WTC11 (cell line): ENCODE measurements around the gene UPF3A. TPM values are rescaled to one million over a fixed set of nuclear protein-coding genes. Genes with fewer than 3 reads are reported as not detected.

Source experiments
- ATAC-seq: fragments of 200-7000 bp; cut with Tn5 transposase; 2 replicates; pipeline ENCODE4 v1.10.0; 2021; ENCODE audit warnings: mild to moderate bottlenecking, moderate library complexity
- CTCF ChIA-PET: fragments of 300-600 bp; sonication (Branson Sonifier 250); formaldehyde crosslinking; loops from one replicate; lab custom pipeline; 2021; ENCODE audit warnings: antibody characterized with exemption; lab: Charles Lee
- POLR2A ChIA-PET: fragments of 350-600 bp; sonication (Branson Sonifier 250); formaldehyde crosslinking; loops from one replicate; lab custom pipeline; 2021; ENCODE audit warnings: antibody characterized with exemption; lab: Charles Lee
- DNase-seq: peaks from one replicate; pipeline ENCODE4 v3.0.0; 2021; ENCODE audit warnings: low spot score
- H3K27ac Mint-ChIP-seq: 2 replicates; pipeline ENCODE4 v1.8.0; 2021; ENCODE audit warnings: mixed read lengths
- H3K27me3 Mint-ChIP-seq: 2 replicates; pipeline ENCODE4 v1.8.0; 2021; ENCODE audit warnings: low read depth, mild to moderate bottlenecking, moderate library complexity, mixed read lengths
- H3K36me3 Mint-ChIP-seq: 2 replicates; pipeline ENCODE4 v1.8.0; 2021; ENCODE audit warnings: mixed read lengths
- H3K4me1 Mint-ChIP-seq: 2 replicates; pipeline ENCODE4 v1.8.0; 2022; ENCODE audit warnings: mixed read lengths
- H3K4me3 Mint-ChIP-seq: 2 replicates; pipeline ENCODE4 v1.8.0; 2021; ENCODE audit warnings: mild to moderate bottlenecking, moderate library complexity, mixed read lengths
- H3K9me3 Mint-ChIP-seq: 2 replicates; pipeline ENCODE4 v1.8.0; 2021; ENCODE audit warnings: mixed read lengths
- NFYB ChIP-seq: sonication (generic); formaldehyde crosslinking; conservative IDR thresholded peaks from 2 replicates; pipeline ENCODE4 v1.8.0; 2022; ENCODE audit warnings: low read depth, missing genetic modification reagents
- NR3C1 ChIP-seq: sonication (generic); formaldehyde crosslinking; conservative IDR thresholded peaks from 2 replicates; pipeline ENCODE4 v1.8.1; 2023; ENCODE audit warnings: low read depth, mild to moderate bottlenecking, missing genetic modification reagents
- RELA ChIP-seq: sonication (generic); formaldehyde crosslinking; IDR thresholded peaks from 2 replicates; pipeline ENCODE4 v1.8.1; 2022; ENCODE audit warnings: missing genetic modification reagents, mild to moderate bottlenecking, borderline replicate concordance
- SMAD4 ChIP-seq: sonication (generic); formaldehyde crosslinking; IDR thresholded peaks from 2 replicates; pipeline ENCODE4 v1.8.0; 2022; ENCODE audit warnings: mild to moderate bottlenecking, missing genetic modification reagents
- SOX15 ChIP-seq: fragments of 250-450 bp; sonication (Bioruptor Pico); IDR thresholded peaks from 2 replicates; pipeline ENCODE4 v1.9.0; 2021; ENCODE audit warnings: mild to moderate bottlenecking
- ZNF138 ChIP-seq: sonication (generic); formaldehyde crosslinking; conservative IDR thresholded peaks from 2 replicates; pipeline ENCODE4 v1.8.1; 2022; ENCODE audit warnings: mild to moderate bottlenecking, moderate library complexity, missing genetic modification reagents
- ZNF317 ChIP-seq: sonication (generic); formaldehyde crosslinking; IDR thresholded peaks from 2 replicates; pipeline ENCODE4 v1.8.1; 2023; ENCODE audit warnings: low read depth, mild to moderate bottlenecking, moderate library complexity, missing genetic modification reagents, borderline replicate concordance
- ZNF416 ChIP-seq: fragments of 250-450 bp; sonication (Bioruptor Pico); IDR thresholded peaks from 2 replicates; pipeline ENCODE4 v1.9.0; 2021; ENCODE audit warnings: mild to moderate bottlenecking, inconsistent platforms
- total RNA-seq: library from RNA; stranded (reverse); gene quantifications from 3 replicates; pipeline ENCODE4 v1.2.3, GENCODE V29; 2021
- TF ChIP-seq, protein P1 (sequence below): sonication (generic); formaldehyde crosslinking; IDR thresholded peaks from 2 replicates; pipeline ENCODE4 v1.8.0; 2023; ENCODE audit warnings: mild to moderate bottlenecking, missing genetic modification reagents
- TF ChIP-seq, protein P2 (sequence below): sonication (generic); formaldehyde crosslinking; IDR thresholded peaks from 2 replicates; pipeline ENCODE4 v1.8.1; 2023; ENCODE audit warnings: mild to moderate bottlenecking, missing genetic modification reagents, moderate library complexity
- TF ChIP-seq, protein P3 (sequence below): sonication (generic); formaldehyde crosslinking; IDR thresholded peaks from 2 replicates; pipeline ENCODE4 v1.8.0; 2022; ENCODE audit warnings: missing genetic modification reagents
- TF ChIP-seq, protein P4 (sequence below): sonication (generic); formaldehyde crosslinking; IDR thresholded peaks from 2 replicates; pipeline ENCODE4 v1.8.0; 2023; ENCODE audit warnings: missing genetic modification reagents
- TF ChIP-seq, protein P5 (sequence below): sonication (generic); formaldehyde crosslinking; IDR thresholded peaks from 2 replicates; pipeline ENCODE4 v1.8.0; 2022; ENCODE audit warnings: mild to moderate bottlenecking, missing genetic modification reagents
- TF ChIP-seq, protein P6 (sequence below): fragments of 250-450 bp; sonication (Bioruptor Pico); IDR thresholded peaks from 2 replicates; pipeline ENCODE4 v1.9.0; 2021; ENCODE audit warnings: moderate library complexity, mild to moderate bottlenecking, inconsistent platforms, borderline replicate concordance
- TF ChIP-seq, protein P7 (sequence below): sonication (generic); formaldehyde crosslinking; IDR thresholded peaks from 2 replicates; pipeline ENCODE4 v1.8.0; 2022; ENCODE audit warnings: mild to moderate bottlenecking, missing genetic modification reagents
- TF ChIP-seq, protein P8 (sequence below): fragments of 250-450 bp; sonication (Bioruptor Pico); conservative IDR thresholded peaks from 2 replicates; pipeline ENCODE4 v1.9.0; 2021; ENCODE audit warnings: mild to moderate bottlenecking

Gene UPF3A
- total RNA-seq, 1 experiment from 2014 or later: 71.9 TPM

DNA sequence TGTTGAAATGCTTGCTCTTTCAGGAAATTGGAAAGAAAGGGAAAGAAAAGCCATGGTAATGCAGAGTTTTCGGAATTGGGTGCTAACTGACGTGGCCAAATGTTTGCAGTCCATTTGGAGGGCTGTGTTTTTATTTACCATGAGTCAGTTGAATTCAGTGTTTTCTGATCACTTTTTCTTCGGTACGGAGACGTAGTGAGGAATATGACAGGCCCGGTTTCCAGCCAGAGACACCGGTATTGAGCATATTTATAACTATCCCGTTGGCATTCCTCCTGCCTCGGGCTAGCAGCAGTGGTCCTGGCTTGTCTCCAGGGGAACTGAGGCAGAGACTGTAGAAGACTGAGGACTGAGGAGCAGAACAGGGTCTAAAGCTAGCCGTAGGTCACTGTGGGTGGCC lies 45.7 kb upstream of the UPF3A start:
- ATAC-seq: no peak
- TF ChIP-seq RELA (CRISPR knock-in tag) (no peak), NFYB (CRISPR knock-in tag) (no peak), ZNF317 (CRISPR knock-in tag) (no peak), SMAD4 (CRISPR knock-in tag) (no peak)
- TF ChIP-seq, protein P1, sequence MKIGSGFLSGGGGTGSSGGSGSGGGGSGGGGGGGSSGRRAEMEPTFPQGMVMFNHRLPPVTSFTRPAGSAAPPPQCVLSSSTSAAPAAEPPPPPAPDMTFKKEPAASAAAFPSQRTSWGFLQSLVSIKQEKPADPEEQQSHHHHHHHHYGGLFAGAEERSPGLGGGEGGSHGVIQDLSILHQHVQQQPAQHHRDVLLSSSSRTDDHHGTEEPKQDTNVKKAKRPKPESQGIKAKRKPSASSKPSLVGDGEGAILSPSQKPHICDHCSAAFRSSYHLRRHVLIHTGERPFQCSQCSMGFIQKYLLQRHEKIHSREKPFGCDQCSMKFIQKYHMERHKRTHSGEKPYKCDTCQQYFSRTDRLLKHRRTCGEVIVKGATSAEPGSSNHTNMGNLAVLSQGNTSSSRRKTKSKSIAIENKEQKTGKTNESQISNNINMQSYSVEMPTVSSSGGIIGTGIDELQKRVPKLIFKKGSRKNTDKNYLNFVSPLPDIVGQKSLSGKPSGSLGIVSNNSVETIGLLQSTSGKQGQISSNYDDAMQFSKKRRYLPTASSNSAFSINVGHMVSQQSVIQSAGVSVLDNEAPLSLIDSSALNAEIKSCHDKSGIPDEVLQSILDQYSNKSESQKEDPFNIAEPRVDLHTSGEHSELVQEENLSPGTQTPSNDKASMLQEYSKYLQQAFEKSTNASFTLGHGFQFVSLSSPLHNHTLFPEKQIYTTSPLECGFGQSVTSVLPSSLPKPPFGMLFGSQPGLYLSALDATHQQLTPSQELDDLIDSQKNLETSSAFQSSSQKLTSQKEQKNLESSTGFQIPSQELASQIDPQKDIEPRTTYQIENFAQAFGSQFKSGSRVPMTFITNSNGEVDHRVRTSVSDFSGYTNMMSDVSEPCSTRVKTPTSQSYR: no peak
- TF ChIP-seq, protein P2, sequence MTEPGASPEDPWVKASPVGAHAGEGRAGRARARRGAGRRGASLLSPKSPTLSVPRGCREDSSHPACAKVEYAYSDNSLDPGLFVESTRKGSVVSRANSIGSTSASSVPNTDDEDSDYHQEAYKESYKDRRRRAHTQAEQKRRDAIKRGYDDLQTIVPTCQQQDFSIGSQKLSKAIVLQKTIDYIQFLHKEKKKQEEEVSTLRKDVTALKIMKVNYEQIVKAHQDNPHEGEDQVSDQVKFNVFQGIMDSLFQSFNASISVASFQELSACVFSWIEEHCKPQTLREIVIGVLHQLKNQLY (CRISPR knock-in tag): no peak
- TF ChIP-seq, all 79 proteins: peak for 0
- ChIA-PET POLR2A (no interaction called here), CTCF (interaction anchor here (1.1 kb wide), 1 partner anchor 17 kb away, joined by 4 read pairs; no protein-coding TSS in a partner anchor)
- H3K9me3 Mint-ChIP-seq: peaks cover 8% of the 10 kb centered on the region
- H3K36me3 Mint-ChIP-seq: peaks cover 31% of the 10 kb centered on the region
- peaks cover 21% of the 10 kb centered on the region for H3K4me1 Mint-ChIP-seq
- DNase-seq: no peak
- H3K4me3 Mint-ChIP-seq: peak overlapping the region; percentile 78
- peaks cover 19% of the 10 kb centered on the region for H3K27me3 Mint-ChIP-seq
- H3K27ac Mint-ChIP-seq: no peak overlapping the region

DNA sequence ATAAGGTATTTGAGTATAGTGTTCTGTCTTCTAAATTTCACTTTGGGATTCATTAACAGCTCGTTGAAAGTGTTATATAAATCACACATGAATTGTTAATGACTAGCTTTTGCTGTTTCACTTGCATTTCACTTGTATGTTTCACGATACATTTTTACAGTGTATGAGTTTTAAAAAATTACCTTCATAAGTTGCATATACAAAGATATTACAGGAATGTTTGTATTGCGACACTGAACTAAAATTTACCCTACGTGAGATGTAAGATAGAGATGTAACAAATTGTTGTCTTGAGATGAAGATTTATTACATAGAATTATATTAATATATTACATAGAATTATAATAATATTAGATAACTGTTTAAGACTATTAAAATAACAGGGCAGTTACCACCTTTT lies 45.2 kb upstream of the UPF3A start:
- ATAC-seq (no peak), DNase-seq (no peak)
- Mint-ChIP-seq H3K27ac (no peak overlapping the region), H3K27me3 (peaks cover 19% of the 10 kb centered on the region), H3K4me3 (peak overlapping the region; percentile 78), H3K9me3 (peaks cover 8% of the 10 kb centered on the region), H3K4me1 (peaks cover 19% of the 10 kb centered on the region), H3K36me3 (peaks cover 36% of the 10 kb centered on the region)
- TF ChIP-seq NR3C1 (CRISPR knock-in tag) (no peak), ZNF138 (CRISPR knock-in tag) (no peak)
- CTCF ChIA-PET: interaction anchor here (1.1 kb wide), 1 partner anchor 16 kb away, joined by 4 read pairs; no protein-coding TSS in a partner anchor
- POLR2A ChIA-PET: interaction anchor here (0.7 to 0.8 kb wide), 2 partner anchors 20 to 188 kb away, joined by 3 to 5 read pairs; no protein-coding TSS in a partner anchor

DNA sequence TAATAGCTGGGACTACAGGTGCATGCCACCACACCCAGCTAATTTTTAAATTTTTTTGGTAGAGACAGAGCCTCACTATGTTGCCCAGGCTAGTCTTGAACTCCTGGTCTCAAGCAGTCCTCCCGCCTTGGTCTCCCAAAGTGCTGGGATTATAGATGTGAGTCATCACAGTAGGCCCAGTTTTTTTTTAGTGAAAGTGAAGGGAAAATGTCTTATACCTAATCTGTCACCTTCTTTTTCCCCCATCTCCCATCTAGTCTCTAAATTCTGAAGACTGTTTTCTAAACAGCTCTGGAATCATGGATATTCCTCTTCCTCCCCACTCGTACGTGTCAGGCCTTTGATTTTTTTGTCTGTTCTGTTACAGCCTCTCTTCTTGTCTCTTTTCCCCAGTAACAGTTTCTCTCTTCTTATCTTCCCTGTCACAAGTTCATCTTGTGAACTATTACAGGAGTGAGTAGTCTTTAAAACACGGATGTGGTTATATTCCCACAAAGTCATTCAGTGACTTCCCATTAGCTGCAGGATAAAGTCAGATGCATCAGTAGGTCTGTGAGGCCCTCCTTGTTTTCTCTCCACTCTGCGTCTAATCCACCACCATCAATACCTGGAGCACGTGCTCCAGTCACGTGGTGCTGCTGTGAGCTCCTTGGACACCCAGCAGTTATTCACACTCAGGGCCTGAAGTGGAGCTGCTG lies 43.8 kb upstream of the UPF3A start:
- ChIA-PET CTCF (interaction anchor here (0.6 kb wide), 1 partner anchor 675 kb away, joined by 3 read pairs; no protein-coding TSS in a partner anchor), POLR2A (no interaction called here)
- H3K4me1 Mint-ChIP-seq: peaks cover 20% of the 10 kb centered on the region
- H3K9me3 Mint-ChIP-seq: peaks cover 8% of the 10 kb centered on the region
- peaks cover 50% of the 10 kb centered on the region for H3K36me3 Mint-ChIP-seq
- H3K4me3 Mint-ChIP-seq: no peak overlapping the region
- peaks cover 15% of the 10 kb centered on the region for H3K27me3 Mint-ChIP-seq
- no peak overlapping the region; the same call in 1 of the 2 replicates for H3K27ac Mint-ChIP-seq
- ATAC-seq: no peak
- no peak for DNase-seq
- TF ChIP-seq, protein P3, sequence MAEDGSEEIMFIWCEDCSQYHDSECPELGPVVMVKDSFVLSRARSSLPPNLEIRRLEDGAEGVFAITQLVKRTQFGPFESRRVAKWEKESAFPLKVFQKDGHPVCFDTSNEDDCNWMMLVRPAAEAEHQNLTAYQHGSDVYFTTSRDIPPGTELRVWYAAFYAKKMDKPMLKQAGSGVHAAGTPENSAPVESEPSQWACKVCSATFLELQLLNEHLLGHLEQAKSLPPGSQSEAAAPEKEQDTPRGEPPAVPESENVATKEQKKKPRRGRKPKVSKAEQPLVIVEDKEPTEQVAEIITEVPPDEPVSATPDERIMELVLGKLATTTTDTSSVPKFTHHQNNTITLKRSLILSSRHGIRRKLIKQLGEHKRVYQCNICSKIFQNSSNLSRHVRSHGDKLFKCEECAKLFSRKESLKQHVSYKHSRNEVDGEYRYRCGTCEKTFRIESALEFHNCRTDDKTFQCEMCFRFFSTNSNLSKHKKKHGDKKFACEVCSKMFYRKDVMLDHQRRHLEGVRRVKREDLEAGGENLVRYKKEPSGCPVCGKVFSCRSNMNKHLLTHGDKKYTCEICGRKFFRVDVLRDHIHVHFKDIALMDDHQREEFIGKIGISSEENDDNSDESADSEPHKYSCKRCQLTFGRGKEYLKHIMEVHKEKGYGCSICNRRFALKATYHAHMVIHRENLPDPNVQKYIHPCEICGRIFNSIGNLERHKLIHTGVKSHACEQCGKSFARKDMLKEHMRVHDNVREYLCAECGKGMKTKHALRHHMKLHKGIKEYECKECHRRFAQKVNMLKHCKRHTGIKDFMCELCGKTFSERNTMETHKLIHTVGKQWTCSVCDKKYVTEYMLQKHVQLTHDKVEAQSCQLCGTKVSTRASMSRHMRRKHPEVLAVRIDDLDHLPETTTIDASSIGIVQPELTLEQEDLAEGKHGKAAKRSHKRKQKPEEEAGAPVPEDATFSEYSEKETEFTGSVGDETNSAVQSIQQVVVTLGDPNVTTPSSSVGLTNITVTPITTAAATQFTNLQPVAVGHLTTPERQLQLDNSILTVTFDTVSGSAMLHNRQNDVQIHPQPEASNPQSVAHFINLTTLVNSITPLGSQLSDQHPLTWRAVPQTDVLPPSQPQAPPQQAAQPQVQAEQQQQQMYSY (CRISPR knock-in tag): no peak
- TF ChIP-seq RELA (CRISPR knock-in tag): no peak
- TF ChIP-seq SOX15: no peak
- TF ChIP-seq, protein P4, sequence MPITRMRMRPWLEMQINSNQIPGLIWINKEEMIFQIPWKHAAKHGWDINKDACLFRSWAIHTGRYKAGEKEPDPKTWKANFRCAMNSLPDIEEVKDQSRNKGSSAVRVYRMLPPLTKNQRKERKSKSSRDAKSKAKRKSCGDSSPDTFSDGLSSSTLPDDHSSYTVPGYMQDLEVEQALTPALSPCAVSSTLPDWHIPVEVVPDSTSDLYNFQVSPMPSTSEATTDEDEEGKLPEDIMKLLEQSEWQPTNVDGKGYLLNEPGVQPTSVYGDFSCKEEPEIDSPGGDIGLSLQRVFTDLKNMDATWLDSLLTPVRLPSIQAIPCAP: no peak
- TF ChIP-seq, protein P5, sequence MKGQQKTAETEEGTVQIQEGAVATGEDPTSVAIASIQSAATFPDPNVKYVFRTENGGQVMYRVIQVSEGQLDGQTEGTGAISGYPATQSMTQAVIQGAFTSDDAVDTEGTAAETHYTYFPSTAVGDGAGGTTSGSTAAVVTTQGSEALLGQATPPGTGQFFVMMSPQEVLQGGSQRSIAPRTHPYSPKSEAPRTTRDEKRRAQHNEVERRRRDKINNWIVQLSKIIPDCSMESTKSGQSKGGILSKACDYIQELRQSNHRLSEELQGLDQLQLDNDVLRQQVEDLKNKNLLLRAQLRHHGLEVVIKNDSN (CRISPR knock-in tag): no peak
- TF ChIP-seq, protein P6, sequence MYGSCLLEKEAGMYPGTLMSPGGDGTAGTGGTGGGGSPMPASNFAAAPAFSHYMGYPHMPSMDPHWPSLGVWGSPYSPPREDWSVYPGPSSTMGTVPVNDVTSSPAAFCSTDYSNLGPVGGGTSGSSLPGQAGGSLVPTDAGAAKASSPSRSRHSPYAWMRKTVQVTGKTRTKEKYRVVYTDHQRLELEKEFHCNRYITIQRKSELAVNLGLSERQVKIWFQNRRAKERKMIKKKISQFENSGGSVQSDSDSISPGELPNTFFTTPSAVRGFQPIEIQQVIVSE: no peak
- TF ChIP-seq ZNF416 (CRISPR knock-in tag): no peak
- TF ChIP-seq, protein P7, sequence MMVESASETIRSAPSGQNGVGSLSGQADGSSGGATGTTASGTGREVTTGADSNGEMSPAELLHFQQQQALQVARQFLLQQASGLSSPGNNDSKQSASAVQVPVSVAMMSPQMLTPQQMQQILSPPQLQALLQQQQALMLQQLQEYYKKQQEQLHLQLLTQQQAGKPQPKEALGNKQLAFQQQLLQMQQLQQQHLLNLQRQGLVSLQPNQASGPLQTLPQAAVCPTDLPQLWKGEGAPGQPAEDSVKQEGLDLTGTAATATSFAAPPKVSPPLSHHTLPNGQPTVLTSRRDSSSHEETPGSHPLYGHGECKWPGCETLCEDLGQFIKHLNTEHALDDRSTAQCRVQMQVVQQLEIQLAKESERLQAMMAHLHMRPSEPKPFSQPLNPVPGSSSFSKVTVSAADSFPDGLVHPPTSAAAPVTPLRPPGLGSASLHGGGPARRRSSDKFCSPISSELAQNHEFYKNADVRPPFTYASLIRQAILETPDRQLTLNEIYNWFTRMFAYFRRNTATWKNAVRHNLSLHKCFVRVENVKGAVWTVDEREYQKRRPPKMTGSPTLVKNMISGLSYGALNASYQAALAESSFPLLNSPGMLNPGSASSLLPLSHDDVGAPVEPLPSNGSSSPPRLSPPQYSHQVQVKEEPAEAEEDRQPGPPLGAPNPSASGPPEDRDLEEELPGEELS (CRISPR knock-in tag): no peak
- TF ChIP-seq, protein P8, sequence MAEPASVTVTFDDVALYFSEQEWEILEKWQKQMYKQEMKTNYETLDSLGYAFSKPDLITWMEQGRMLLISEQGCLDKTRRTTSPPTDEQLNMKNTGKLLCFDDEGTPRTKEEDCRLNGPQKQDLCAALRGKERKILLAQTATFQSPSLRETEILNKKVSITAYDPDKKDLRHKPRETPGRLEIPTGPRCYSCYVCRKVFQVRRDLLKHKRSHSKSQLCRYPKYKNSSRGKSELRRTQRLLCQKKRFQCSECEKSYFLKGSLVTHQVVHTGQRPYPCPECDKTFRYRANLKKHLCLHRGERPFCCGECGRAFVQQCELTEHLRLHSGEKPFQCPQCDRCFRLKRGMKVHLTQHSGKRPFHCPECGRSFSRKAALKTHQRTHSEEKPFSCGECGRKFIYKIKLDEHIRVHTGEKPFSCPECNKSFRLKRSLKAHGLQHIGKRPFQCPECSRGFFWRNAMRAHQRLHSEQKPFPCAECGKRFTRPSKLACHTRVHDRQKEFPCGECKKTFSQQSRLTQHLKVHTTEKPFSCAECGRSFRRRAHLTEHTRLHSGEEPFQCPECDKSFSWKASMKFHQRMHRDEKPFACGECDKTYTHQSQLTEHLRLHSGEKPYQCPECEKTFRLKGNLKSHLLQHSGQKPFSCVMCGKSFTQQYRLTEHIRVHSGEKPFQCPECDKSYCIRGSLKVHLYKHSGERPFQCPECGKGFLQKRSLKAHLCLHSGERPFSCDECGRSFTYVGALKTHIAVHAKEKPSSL: no peak
